Measurements from ENCODE around the gene ADNP.

Gene ADNP

DNA sequence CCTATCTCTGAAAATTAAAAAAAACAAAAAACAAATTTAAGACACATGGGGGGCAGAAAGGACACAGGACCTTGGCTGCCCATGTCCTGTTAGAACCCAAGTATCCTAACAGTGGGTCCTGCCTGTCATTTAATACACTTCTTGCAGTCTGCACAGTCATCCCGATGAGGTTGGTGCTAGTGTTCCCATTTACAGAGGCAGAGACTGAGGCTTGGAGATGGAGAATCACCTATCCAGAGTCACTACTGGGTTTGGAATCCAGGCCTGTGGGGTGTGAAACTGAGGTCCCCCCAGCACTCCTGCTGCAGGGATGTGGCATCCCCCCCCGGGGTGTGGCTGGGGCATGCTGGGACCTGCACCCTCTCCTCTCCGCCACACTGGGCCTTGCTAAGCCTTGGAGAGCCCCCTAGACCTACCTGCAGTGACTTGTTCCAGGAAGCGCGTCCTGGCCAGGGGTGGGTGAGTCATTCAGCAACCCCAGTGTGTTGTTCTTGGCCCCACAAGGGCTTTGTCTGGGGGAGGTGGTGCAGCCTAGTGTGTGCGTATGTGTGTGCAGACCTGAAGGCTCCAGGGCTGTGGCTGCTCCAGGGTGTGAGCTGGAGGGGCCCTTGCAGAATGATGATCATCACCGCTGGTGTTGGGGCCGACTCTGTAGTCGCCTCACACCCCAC is 86.7 kb downstream of the ADNP start:
- no peak for DNase-seq

DNA sequence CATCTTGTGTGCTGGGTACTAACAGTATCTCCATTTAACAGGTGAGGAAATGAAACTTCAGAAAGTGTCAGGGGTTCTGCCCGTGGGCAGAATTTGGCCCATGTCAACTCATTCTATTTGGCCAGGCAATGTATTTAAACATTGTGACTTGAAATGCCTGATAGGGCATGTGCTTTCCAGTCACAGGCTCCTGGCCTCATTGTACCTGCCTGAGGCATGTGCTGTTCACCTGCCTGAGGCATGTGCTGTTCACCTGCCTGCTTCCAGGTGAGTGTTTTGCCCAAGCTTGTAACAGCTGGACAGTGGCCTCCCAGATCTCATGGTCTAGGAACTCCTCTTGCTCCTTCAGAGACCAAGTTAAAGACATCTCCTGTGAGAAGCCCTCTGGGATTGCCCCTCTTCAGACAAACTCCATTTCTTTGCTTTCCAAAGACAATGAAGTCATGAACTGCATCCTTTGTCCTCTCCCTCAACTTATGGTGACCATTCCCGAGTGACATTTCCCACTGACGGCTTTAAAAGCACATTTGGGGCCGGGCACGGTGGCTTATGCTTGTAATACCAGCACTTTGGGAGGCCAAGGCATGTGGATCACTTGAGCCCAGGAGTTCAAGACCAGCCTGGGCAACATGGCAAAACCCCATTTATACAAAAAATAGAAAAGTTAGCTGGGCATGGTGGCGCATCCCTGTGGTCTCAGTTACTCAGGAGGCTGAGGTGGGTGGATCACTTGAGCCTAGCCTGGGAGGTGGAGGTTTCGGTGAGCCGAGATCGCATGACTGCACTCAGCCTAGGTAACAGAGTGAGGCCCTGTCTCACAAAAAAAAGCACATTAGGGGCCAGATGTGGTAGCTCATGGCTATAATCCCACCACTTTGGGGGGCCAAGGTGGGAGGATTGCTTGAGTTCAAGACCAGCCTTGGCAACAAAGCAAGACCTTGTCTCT is 87.6 kb downstream of the ADNP start:
- no peak for DNase-seq

DNA sequence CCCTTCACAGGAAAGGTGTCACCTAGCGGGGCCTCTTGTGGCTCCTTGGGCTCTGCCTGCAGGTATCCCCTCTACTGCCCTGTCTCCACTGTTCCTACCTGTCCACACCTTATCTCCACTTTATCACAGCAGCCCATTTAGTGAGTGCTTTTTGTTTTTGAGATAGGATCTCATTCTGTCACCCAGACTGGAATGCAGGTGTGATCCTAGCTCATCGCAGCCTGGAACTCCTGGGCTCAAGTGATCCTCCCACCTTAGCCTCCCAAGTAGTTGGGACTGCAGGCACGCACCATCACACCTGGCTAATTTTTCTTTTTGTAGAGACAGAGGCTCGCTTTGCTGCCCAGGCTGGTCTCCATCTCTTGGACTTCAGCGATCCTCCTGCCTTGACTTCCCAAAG is 88.4 kb downstream of the ADNP start:
- no peak for DNase-seq

Data from inflammatory macrophage treated with lipopolysaccharide for 4 hours (primary cell).